Endodermal cell (in vitro differentiated cells): ENCODE data around the gene PTPRN2. TPM values are rescaled to one million over a fixed set of nuclear protein-coding genes. Genes with fewer than 3 reads are reported as not detected.

Source experiments
- DNase-seq: peaks from one replicate; pipeline ENCODE4 v3.0.0-alpha.2; 2017
- H3K27ac ChIP-seq: 2 replicates; pipeline ENCODE4 v1.5.1; 2013; ENCODE audit warnings: mild to moderate bottlenecking, low read depth, low read length, moderate library complexity
- H3K27me3 ChIP-seq: 2 replicates; pipeline ENCODE4 v1.6.1; 2013; ENCODE audit warnings: mild to moderate bottlenecking, low read length, moderate library complexity; ENCODE audit not compliant: insufficient read depth, control insufficient read depth, poor library complexity, severe bottlenecking
- H3K36me3 ChIP-seq: 2 replicates; pipeline ENCODE4 v1.7.0; 2013; ENCODE audit warnings: mild to moderate bottlenecking, low read length, moderate library complexity; ENCODE audit not compliant: control insufficient read depth, insufficient read depth
- H3K4me1 ChIP-seq: one replicate; pipeline ENCODE4 v1.7.0; 2013; ENCODE audit warnings: low read length; ENCODE audit not compliant: control insufficient read depth, insufficient read depth
- H3K4me3 ChIP-seq: 2 replicates; pipeline ENCODE4 v1.5.1; 2013; ENCODE audit warnings: mild to moderate bottlenecking, low read length, moderate library complexity
- H3K9ac ChIP-seq: 2 replicates; pipeline ENCODE4 v1.6.1; 2013; ENCODE audit warnings: mild to moderate bottlenecking, low read length, moderate library complexity; ENCODE audit not compliant: poor library complexity, severe bottlenecking; ENCODE audit errors: extremely low read depth
- H3K9me3 ChIP-seq: 2 replicates; pipeline ENCODE4 v1.6.1; 2013; ENCODE audit warnings: mild to moderate bottlenecking, low read length, moderate library complexity; ENCODE audit not compliant: control insufficient read depth
- H3K27ac Mint-ChIP-seq: 2 replicates; pipeline ENCODE4 v1.8.0; 2020; ENCODE audit warnings: mixed read lengths
- H3K27me3 Mint-ChIP-seq: 2 replicates; pipeline ENCODE4 v1.8.0; 2021; ENCODE audit warnings: mild to moderate bottlenecking, mixed read lengths; ENCODE audit not compliant: insufficient read depth
- H3K36me3 Mint-ChIP-seq: 2 replicates; pipeline ENCODE4 v1.8.0; 2020; ENCODE audit warnings: low read depth, mixed read lengths
- H3K4me1 Mint-ChIP-seq: 2 replicates; pipeline ENCODE4 v1.8.0; 2020; ENCODE audit warnings: mixed read lengths
- H3K4me3 Mint-ChIP-seq: 2 replicates; pipeline ENCODE4 v1.8.0; 2020; ENCODE audit warnings: mild to moderate bottlenecking, moderate library complexity, mixed read lengths
- H3K9me3 Mint-ChIP-seq: 2 replicates; pipeline ENCODE4 v1.8.0; 2020; ENCODE audit warnings: mild to moderate bottlenecking, mixed read lengths
- CTCF ChIP-seq: fragments of 200-600 bp; sonication (generic); conservative IDR thresholded peaks from 2 replicates; pipeline ENCODE4 v1.5.0; 2021; ENCODE audit warnings: antibody characterized with exemption, mild to moderate bottlenecking
- WGBS, 2 experiments: methylation state at CpG; one replicate each; pipeline versions ENCODE4 v1.1.5 to v1.1.7; 2013; ENCODE audit warnings: missing lambda C conversion rate in 2 of 2, mixed read lengths in 1 of 2; ENCODE audit not compliant: insufficient coverage in 1 of 2, insufficient read length in 1 of 2; 5-methylcytosine and 5-hydroxymethylcytosine counted together
- total RNA-seq, 2 donors: library from RNA; stranded (reverse); fragmentation: NEBNext Ultra II Directional in 1 of 2; extraction: Animal tissue kit (Norgen Biotek cat#: 25700) in 1 of 2; gene quantifications; 2 replicates in 1 of 2; 3 replicates in 1 of 2; pipeline ENCODE4 v1.2.1, GENCODE V29; 2021

PTPRN2 gene
- total RNA-seq, 2 donors from 2014 or later: 0.69 to 1.2 TPM

GRCh38 chr7:157815706-157816022, 772.0 kb downstream of the PTPRN2 start:
- no peak for DNase-seq
- Histone ChIP-seq H3K9me3 (peaks cover 50% of the 10 kb centered on the region), H3K36me3 (no peaks in the 10 kb centered on the region), H3K4me3 (no peak overlapping the region), H3K27ac (no peak overlapping the region), H3K9ac (no peak overlapping the region), H3K27me3 (no peaks in the 10 kb centered on the region), H3K4me1 (no peaks in the 10 kb centered on the region)
- 87 to 89% methylated on average over 10 of the region's 10 CpGs for WGBS, 2 experiments
- Mint-ChIP-seq H3K4me1 (no peaks in the 10 kb centered on the region), H3K9me3 (peaks cover 4% of the 10 kb centered on the region), H3K27ac (no peak overlapping the region), H3K36me3 (no peaks in the 10 kb centered on the region), H3K27me3 (no peaks in the 10 kb centered on the region), H3K4me3 (no peak overlapping the region)
- no peak for TF ChIP-seq CTCF

GRCh38 chr7:157814931-157815705, 772.5 kb downstream of the PTPRN2 start:
- DNase-seq: no peak
- Mint-ChIP-seq H3K4me3 (no peak overlapping the region), H3K9me3 (peaks cover 8% of the 10 kb centered on the region), H3K4me1 (no peaks in the 10 kb centered on the region), H3K36me3 (no peaks in the 10 kb centered on the region), H3K27ac (no peak overlapping the region), H3K27me3 (no peaks in the 10 kb centered on the region)
- TF ChIP-seq CTCF: no peak
- Histone ChIP-seq H3K27me3 (no peaks in the 10 kb centered on the region), H3K36me3 (no peaks in the 10 kb centered on the region), H3K9me3 (peaks cover 45% of the 10 kb centered on the region), H3K9ac (no peak overlapping the region), H3K4me3 (no peak overlapping the region), H3K27ac (no peak overlapping the region), H3K4me1 (no peaks in the 10 kb centered on the region)
- WGBS, 2 experiments: 84 to 87% methylated on average over 27 to 28 of the region's 28 CpGs

- Histone ChIP-seq H3K9ac (no peak overlapping the region), H3K4me1 (no peaks in the 10 kb centered on the region), H3K27me3 (no peaks in the 10 kb centered on the region), H3K9me3 (peaks cover 49% of the 10 kb centered on the region), H3K27ac (no peak overlapping the region), H3K4me3 (no peak overlapping the region), H3K36me3 (no peaks in the 10 kb centered on the region)
- no peak for TF ChIP-seq CTCF
- Mint-ChIP-seq H3K4me3 (no peak overlapping the region), H3K27ac (no peak overlapping the region), H3K36me3 (no peaks in the 10 kb centered on the region), H3K4me1 (no peaks in the 10 kb centered on the region), H3K27me3 (no peaks in the 10 kb centered on the region), H3K9me3 (peaks cover 19% of the 10 kb centered on the region)
- DNase-seq: no peak
- 86 to 88% methylated on average over 24 to 46 of the region's 46 CpGs for WGBS, 2 experiments
These were observed 773.6 kb downstream of the PTPRN2 start for GRCh38 chr7:157813741-157814661.
